Measurements from ENCODE around the gene MUC5AC. TPM values are rescaled to one million over a fixed set of nuclear protein-coding genes. Genes with fewer than 3 reads are reported as not detected.

The MUC5AC gene
- total RNA-seq, 5 donors from 2014 or later (not counting 1 experiment from before 2014, with no cell fraction given), result 0.03 TPM; not detected in 2

- Mint-ChIP-seq H3K4me3 (no peak overlapping the region), H3K27me3 (peaks cover 0 to 3% of the 10 kb centered on the region in 2 donors), H3K27ac (no peak overlapping the region), H3K36me3 (no peaks in the 10 kb centered on the region), H3K4me1 (no peaks in the 10 kb centered on the region), H3K9me3 (no peaks in the 10 kb centered on the region)
- Histone ChIP-seq H3K27ac (ENCODE audit: low read length) (no peak overlapping the region), H3K36me3 (ENCODE audit: control insufficient read depth in 2 of 2, extremely low read depth in 1 of 2, insufficient read depth in 1 of 2, low read length in 1 of 2) (no peaks in the 10 kb centered on the region), H3K4me1 (ENCODE audit: control insufficient read depth in 1 of 2, extremely low read depth in 1 of 2, insufficient read depth in 2 of 2, low read length in 2 of 2) (no peaks in the 10 kb centered on the region), H3K27me3 (replicated peaks in 1 of 2; ENCODE audit: control insufficient read depth in 2 of 2, extremely low read depth in 1 of 2, insufficient read depth in 2 of 2, low read length in 1 of 2) (peaks cover 0 to 50% of the 10 kb centered on the region in 2 experiments), H3K4me3 (ENCODE audit: control insufficient read depth in 1 of 2, extremely low read depth in 1 of 2, low read length in 1 of 2) (no peak overlapping the region), H3K9me3 (no peaks in the 10 kb centered on the region)
- WGBS (ENCODE audit: insufficient coverage), result 85% methylated on average over 25 of the region's 29 CpGs
- no peak for DNase-seq
- CTCF ChIA-PET, result no interaction called here
- no peak for ATAC-seq (replicated peaks in 1 of 4)
- POLR2A ChIA-PET, result no interaction called here
These were observed 39.7 kb downstream of the MUC5AC start for GRCh38 chr11:1197431-1197885.

DNA sequence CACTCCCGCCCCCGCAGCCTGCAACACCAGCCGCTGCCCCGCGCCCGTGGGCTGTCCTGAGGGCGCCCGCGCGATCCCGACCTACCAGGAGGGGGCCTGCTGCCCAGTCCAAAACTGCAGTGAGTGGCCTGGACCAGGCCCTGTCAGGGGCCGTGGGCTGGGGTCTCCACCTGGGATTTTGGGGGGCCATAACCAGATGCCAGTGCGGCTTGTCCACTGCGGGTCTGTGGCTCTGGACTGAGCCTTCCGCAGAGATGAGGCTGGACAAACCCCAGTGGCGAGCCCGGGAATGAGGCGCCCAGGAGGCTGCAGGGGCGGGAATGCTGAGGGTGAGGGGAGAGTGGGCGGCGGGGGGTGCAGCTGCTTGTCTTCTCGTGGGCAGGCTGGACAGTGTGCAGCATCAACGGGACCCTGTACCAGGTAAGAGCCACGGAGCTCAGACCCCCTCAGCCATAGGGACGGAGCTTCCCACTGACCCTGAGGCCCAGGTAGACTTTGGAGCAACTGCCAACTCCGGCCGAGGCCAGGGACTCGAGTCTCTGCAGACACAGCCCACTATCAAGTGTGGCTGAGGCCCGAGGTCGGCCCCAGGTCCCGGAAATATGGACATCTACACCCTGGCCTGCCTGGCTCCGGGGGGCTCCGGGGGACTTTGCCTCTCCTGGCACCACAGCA is 40.3 kb downstream of the MUC5AC start:
- Histone ChIP-seq H3K36me3 (ENCODE audit: control insufficient read depth in 2 of 2, extremely low read depth in 1 of 2, insufficient read depth in 1 of 2, low read length in 1 of 2) (no peaks in the 10 kb centered on the region), H3K27ac (ENCODE audit: low read length) (no peak overlapping the region), H3K9me3 (no peaks in the 10 kb centered on the region), H3K27me3 (replicated peaks in 1 of 2; ENCODE audit: control insufficient read depth in 2 of 2, extremely low read depth in 1 of 2, insufficient read depth in 2 of 2, low read length in 1 of 2) (peaks cover 0 to 51% of the 10 kb centered on the region in 2 experiments), H3K4me3 (ENCODE audit: control insufficient read depth in 1 of 2, extremely low read depth in 1 of 2, low read length in 1 of 2) (no peak overlapping the region), H3K4me1 (ENCODE audit: control insufficient read depth in 1 of 2, extremely low read depth in 1 of 2, insufficient read depth in 2 of 2, low read length in 2 of 2) (peaks cover 0 to 5% of the 10 kb centered on the region in 2 experiments)
- 78% methylated on average over 27 of the region's 33 CpGs for WGBS (ENCODE audit: insufficient coverage)
- Mint-ChIP-seq H3K9me3 (no peaks in the 10 kb centered on the region), H3K4me3 (no peak overlapping the region), H3K27me3 (peaks cover 0 to 1% of the 10 kb centered on the region in 2 donors), H3K4me1 (no peaks in the 10 kb centered on the region), H3K27ac (no peak overlapping the region), H3K36me3 (no peaks in the 10 kb centered on the region)
- CTCF ChIA-PET, result no interaction called here
- no peak for ATAC-seq (replicated peaks in 1 of 4)
- DNase-seq, result no peak
- POLR2A ChIA-PET, result no interaction called here

GRCh38 chr11:1198561-1199240 is 40.9 kb downstream of the MUC5AC start:
- Histone ChIP-seq H3K27ac (ENCODE audit: low read length) (no peak overlapping the region), H3K9me3 (no peaks in the 10 kb centered on the region), H3K4me1 (ENCODE audit: control insufficient read depth in 1 of 2, extremely low read depth in 1 of 2, insufficient read depth in 2 of 2, low read length in 2 of 2) (peaks cover 0 to 7% of the 10 kb centered on the region in 2 experiments), H3K4me3 (ENCODE audit: control insufficient read depth in 1 of 2, extremely low read depth in 1 of 2, low read length in 1 of 2) (no peak overlapping the region), H3K27me3 (replicated peaks in 1 of 2; ENCODE audit: control insufficient read depth in 2 of 2, extremely low read depth in 1 of 2, insufficient read depth in 2 of 2, low read length in 1 of 2) (peaks cover 0 to 52% of the 10 kb centered on the region in 2 experiments), H3K36me3 (ENCODE audit: control insufficient read depth in 2 of 2, extremely low read depth in 1 of 2, insufficient read depth in 1 of 2, low read length in 1 of 2) (no peaks in the 10 kb centered on the region)
- H3K36me3 Mint-ChIP-seq, result no peaks in the 10 kb centered on the region
- ChIA-PET CTCF (no interaction called here), POLR2A (no interaction called here)
- H3K27ac Mint-ChIP-seq, result no peak overlapping the region
- no peak overlapping the region for H3K4me3 Mint-ChIP-seq
- no peak for DNase-seq
- H3K9me3 Mint-ChIP-seq, result no peaks in the 10 kb centered on the region
- peaks cover 0 to 1% of the 10 kb centered on the region in 2 donors for H3K27me3 Mint-ChIP-seq
- ATAC-seq (replicated peaks in 1 of 4), result no peak
- 74% methylated on average over 25 of the region's 26 CpGs for WGBS (ENCODE audit: insufficient coverage)
- no peaks in the 10 kb centered on the region for H3K4me1 Mint-ChIP-seq

DNA sequence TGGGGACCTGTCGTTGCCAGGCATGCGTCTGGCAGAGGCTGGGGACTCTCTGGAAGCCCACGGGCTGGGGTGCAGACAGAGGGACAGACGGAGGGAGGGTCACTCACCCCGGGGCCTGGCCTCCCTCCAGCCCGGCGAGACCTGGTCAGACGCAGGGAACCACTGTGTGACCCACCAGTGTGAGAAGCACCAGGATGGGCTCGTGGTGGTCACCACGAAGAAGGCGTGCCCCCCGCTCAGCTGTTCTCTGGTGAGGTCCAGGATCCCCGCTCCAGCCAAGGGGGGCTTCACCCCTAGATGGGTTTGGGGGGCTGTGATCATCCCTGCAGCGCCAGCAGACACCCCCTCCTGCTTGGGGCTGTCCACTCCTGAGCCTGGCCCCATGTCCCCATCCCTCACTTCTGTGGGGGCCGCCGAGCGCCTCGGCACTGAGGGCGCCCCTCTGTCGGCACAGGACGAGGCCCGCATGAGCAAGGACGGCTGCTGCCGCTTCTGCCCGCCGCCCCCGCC is 41.5 kb downstream of the MUC5AC start:
- no peak for ATAC-seq (replicated peaks in 1 of 4)
- WGBS (ENCODE audit: insufficient coverage), result 71% methylated on average over 26 of the region's 27 CpGs

DNA sequence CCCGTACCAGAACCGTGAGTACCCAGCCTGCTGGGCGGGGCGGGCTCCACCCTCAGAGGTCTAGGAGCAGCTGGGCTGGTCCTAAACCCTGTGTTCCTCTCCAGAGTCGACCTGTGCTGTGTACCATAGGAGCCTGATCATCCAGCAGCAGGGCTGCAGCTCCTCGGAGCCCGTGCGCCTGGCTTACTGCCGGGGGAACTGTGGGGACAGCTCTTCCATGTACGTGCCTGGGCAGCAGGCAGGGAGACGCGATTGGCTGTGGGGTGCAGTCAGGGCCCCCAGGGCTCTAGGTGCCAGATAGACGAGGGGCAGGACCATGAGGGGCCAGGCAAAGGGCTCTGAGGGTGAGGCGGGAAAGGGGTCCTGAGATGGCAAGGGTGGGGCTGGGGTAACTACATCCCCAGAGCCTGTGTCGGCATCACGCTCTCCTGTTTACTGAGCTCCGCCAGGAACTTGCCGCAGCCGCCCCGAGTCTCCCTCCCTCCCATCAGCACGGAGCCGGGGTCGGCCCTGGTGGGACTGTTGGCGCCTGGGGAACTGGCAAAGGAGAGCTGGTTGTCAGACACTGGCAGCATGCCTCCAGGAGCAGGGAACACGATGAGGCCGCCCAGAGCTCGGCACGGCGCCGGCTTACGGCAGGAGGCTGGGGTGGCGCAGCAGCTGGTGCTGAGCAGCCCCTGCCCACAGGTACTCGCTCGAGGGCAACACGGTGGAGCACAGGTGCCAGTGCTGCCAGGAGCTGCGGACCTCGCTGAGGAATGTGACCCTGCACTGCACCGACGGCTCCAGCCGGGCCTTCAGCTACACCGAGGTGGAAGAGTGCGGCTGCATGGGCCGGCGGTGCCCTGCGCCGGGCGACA is 42.2 kb downstream of the MUC5AC start:
- CTCF ChIA-PET, result no interaction called here
- WGBS (ENCODE audit: insufficient coverage), result 79% methylated on average over 32 of the region's 47 CpGs
- no peak for DNase-seq

More for the DNA sequence above, 41.5 kb downstream of the MUC5AC start:
- Mint-ChIP-seq H3K36me3 (no peaks in the 10 kb centered on the region), H3K4me3 (no peak overlapping the region), H3K4me1 (no peaks in the 10 kb centered on the region), H3K27ac (no peak overlapping the region), H3K27me3 (peaks cover 0 to 1% of the 10 kb centered on the region in 2 donors), H3K9me3 (no peaks in the 10 kb centered on the region)
- Histone ChIP-seq H3K4me3 (ENCODE audit: control insufficient read depth in 1 of 2, extremely low read depth in 1 of 2, low read length in 1 of 2) (no peak overlapping the region), H3K4me1 (ENCODE audit: control insufficient read depth in 1 of 2, extremely low read depth in 1 of 2, insufficient read depth in 2 of 2, low read length in 2 of 2) (peaks cover 0 to 7% of the 10 kb centered on the region in 2 experiments), H3K27ac (ENCODE audit: low read length) (no peak overlapping the region), H3K36me3 (ENCODE audit: control insufficient read depth in 2 of 2, extremely low read depth in 1 of 2, insufficient read depth in 1 of 2, low read length in 1 of 2) (no peaks in the 10 kb centered on the region), H3K27me3 (replicated peaks in 1 of 2; ENCODE audit: control insufficient read depth in 2 of 2, extremely low read depth in 1 of 2, insufficient read depth in 2 of 2, low read length in 1 of 2) (peaks cover 0 to 56% of the 10 kb centered on the region in 2 experiments), H3K9me3 (no peaks in the 10 kb centered on the region)
- no peak for DNase-seq
- ChIA-PET POLR2A (no interaction called here), CTCF (no interaction called here)

GRCh38 chr11:1200611-1201191 is 42.9 kb downstream of the MUC5AC start:
- DNase-seq (no peak), ATAC-seq (replicated peaks in 1 of 4) (no peak)
- no peak overlapping the region for H3K4me3 Mint-ChIP-seq
- Histone ChIP-seq H3K27ac (ENCODE audit: low read length) (no peak overlapping the region), H3K36me3 (ENCODE audit: control insufficient read depth in 2 of 2, extremely low read depth in 1 of 2, insufficient read depth in 1 of 2, low read length in 1 of 2) (no peaks in the 10 kb centered on the region), H3K27me3 (replicated peaks in 1 of 2; ENCODE audit: control insufficient read depth in 2 of 2, extremely low read depth in 1 of 2, insufficient read depth in 2 of 2, low read length in 1 of 2) (peaks cover 0 to 56% of the 10 kb centered on the region in 2 experiments), H3K4me3 (ENCODE audit: control insufficient read depth in 1 of 2, extremely low read depth in 1 of 2, low read length in 1 of 2) (no peak overlapping the region), H3K4me1 (ENCODE audit: control insufficient read depth in 1 of 2, extremely low read depth in 1 of 2, insufficient read depth in 2 of 2, low read length in 2 of 2) (peaks cover 0 to 7% of the 10 kb centered on the region in 2 experiments), H3K9me3 (no peaks in the 10 kb centered on the region)
- peaks cover 0 to 1% of the 10 kb centered on the region in 2 donors for H3K27me3 Mint-ChIP-seq
- 70% methylated on average over 7 of the region's 16 CpGs for WGBS (ENCODE audit: insufficient coverage)
- CTCF ChIA-PET, result no interaction called here
- H3K4me1 Mint-ChIP-seq, result no peaks in the 10 kb centered on the region
- POLR2A ChIA-PET, result interaction anchor here in 1 of 2 donors (0.5 kb wide), 1 partner anchor 280 kb away, joined by 3 read pairs; no protein-coding TSS in a partner anchor
- no peaks in the 10 kb centered on the region for H3K9me3 Mint-ChIP-seq
- H3K36me3 Mint-ChIP-seq, result no peaks in the 10 kb centered on the region
- no peak overlapping the region for H3K27ac Mint-ChIP-seq

More for the DNA sequence above, 42.2 kb downstream of the MUC5AC start:
- H3K27ac ChIP-seq (ENCODE audit: low read length), result no peak overlapping the region
- Mint-ChIP-seq H3K9me3 (no peaks in the 10 kb centered on the region), H3K27me3 (peaks cover 0 to 1% of the 10 kb centered on the region in 2 donors), H3K27ac (no peak overlapping the region), H3K4me3 (no peak overlapping the region), H3K4me1 (no peaks in the 10 kb centered on the region), H3K36me3 (no peaks in the 10 kb centered on the region)
- H3K4me1 ChIP-seq (ENCODE audit: control insufficient read depth in 1 of 2, extremely low read depth in 1 of 2, insufficient read depth in 2 of 2, low read length in 2 of 2), result peaks cover 0 to 7% of the 10 kb centered on the region in 2 experiments
- POLR2A ChIA-PET, result no interaction called here
- H3K9me3 ChIP-seq, result no peaks in the 10 kb centered on the region
- ATAC-seq (replicated peaks in 1 of 4), result no peak
- no peaks in the 10 kb centered on the region for H3K36me3 ChIP-seq (ENCODE audit: control insufficient read depth in 2 of 2, extremely low read depth in 1 of 2, insufficient read depth in 1 of 2, low read length in 1 of 2)
- no peak overlapping the region for H3K4me3 ChIP-seq (ENCODE audit: control insufficient read depth in 1 of 2, extremely low read depth in 1 of 2, low read length in 1 of 2)
- H3K27me3 ChIP-seq (replicated peaks in 1 of 2; ENCODE audit: control insufficient read depth in 2 of 2, extremely low read depth in 1 of 2, insufficient read depth in 2 of 2, low read length in 1 of 2), result peaks cover 0 to 56% of the 10 kb centered on the region in 2 experiments
